Left colon (tissue), 2 donors: ENCODE data around the gene PLEKHH1. TPM values are rescaled to one million over a fixed set of nuclear protein-coding genes. Genes with fewer than 3 reads are reported as not detected.
"Not testable (repeated sequence)": the region's sequence is repeated elsewhere in the genome, so short reads cannot be mapped to it uniquely, and the experiment has no call there.

ENCODE experiments used
- ATAC-seq: fragments of 200-7000 bp; cut with Tn5 transposase; one replicate; pipeline ENCODE4 v1.9.1; 2020; ENCODE audit warnings: mild to moderate bottlenecking, moderate library complexity
- DNase-seq, 2 donors: peaks; one replicate each; pipeline ENCODE4 v3.0.0-alpha.2; 2020
- intact Hi-C, 2 donors: fragments of 100-400 bp; cut with DNase I in 1 of 2; cut with micrococcal nuclease in 1 of 2; formaldehyde crosslinking; loops; one replicate each; pipeline versions ENCODE4 v1.11.2 to v1.14.0; 2022; cut with DNase I, micrococcal nuclease
- total RNA-seq, 2 donors: library from RNA; stranded (reverse); fragmentation: NEBNext Ultra II Directional; extraction: Animal tissue kit (Norgen Biotek cat#: 25700); gene quantifications; one replicate each; pipeline ENCODE4 v1.2.1, GENCODE V29; 2021
- donor health status: DM: no; HTN: no; CAD: no.
- donor health status: DM: yes; HTN: yes; CAD: no.

The PLEKHH1 gene
- total RNA-seq, 2 donors from 2014 or later = 54.0 to 63.2 TPM

GRCh38 chr14:67526181-67526580 is 6.9 kb upstream of the PLEKHH1 start:
- ATAC-seq (no peak), DNase-seq (no peak)
- intact Hi-C loops = loop anchor here in 1 of 2 donors (5.0 kb wide), 1 partner anchor 46 kb away; no protein-coding TSS in a partner anchor

GRCh38 chr14:67526676-67527459 is 6.2 kb upstream of the PLEKHH1 start:
- ATAC-seq (peak; percentile 80), DNase-seq (peak; percentile 42 to 52)
- intact Hi-C loops = loop anchor here in 1 of 2 donors (5.0 kb wide), 1 partner anchor 45 kb away; no protein-coding TSS in a partner anchor

GRCh38 chr14:67527756-67528155 is 5.3 kb upstream of the PLEKHH1 start:
- no peak for DNase-seq
- intact Hi-C loops = loop anchor here in 1 of 2 donors (5.0 kb wide), 1 partner anchor 45 kb away; no protein-coding TSS in a partner anchor
- ATAC-seq = no peak

GRCh38 chr14:67528276-67528675 is 4.8 kb upstream of the PLEKHH1 start:
- ATAC-seq (no peak), DNase-seq (no peak)
- intact Hi-C loops = loop anchor here in 1 of 2 donors (5.0 kb wide), 1 partner anchor 44 kb away; no protein-coding TSS in a partner anchor

GRCh38 chr14:67529947-67530935 is 2.8 kb upstream of the PLEKHH1 start:
- ATAC-seq (no peak), DNase-seq (no peak)
- intact Hi-C loops = loop anchor here in 1 of 2 donors (5.0 kb wide), 1 partner anchor 42 kb away; no protein-coding TSS in a partner anchor

DNA sequence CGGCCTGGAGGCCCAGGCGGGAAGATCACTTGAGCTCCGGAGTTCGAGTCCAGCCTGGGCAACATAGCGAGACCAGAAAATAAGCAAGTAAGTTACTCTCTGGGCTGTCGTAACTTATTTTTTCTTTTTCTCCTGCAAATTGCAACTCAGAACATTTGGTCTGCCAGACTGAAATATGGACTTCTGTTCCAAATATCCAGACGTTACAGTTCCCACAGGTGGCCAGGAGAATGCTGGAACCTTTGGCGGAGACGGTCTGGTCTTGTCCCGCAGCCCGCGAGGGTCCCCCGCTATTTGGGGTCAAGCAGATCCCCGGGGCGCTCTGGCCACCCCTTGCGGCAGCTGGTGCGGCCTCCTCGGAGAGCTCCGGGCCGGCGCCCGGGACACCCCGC is 488 bp upstream of the PLEKHH1 start:
- no peak for DNase-seq
- intact Hi-C loops = no loop called here

DNA sequence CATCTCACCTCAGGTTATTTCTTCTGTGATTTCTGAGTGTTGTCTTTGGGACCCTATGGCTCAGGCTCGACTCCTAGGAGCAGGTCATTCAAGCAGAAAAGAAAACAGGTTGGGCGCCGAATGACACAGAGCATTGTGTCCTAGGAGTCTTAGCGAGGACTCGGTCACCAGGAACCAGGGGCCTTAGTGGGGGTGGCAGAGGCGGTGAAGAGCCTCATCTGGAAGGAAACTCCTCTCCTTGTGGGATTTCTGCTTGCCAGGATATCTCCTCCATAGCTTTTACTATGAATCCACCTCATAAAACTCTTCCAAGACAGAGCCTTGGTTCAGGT is 630 bp downstream of the PLEKHH1 start:
- ATAC-seq = peak; percentile 41
- intact Hi-C loops = no loop called here
- no peak for DNase-seq

More for the DNA sequence above, 488 bp upstream of the PLEKHH1 start:
- ATAC-seq = peak; percentile 2

DNA sequence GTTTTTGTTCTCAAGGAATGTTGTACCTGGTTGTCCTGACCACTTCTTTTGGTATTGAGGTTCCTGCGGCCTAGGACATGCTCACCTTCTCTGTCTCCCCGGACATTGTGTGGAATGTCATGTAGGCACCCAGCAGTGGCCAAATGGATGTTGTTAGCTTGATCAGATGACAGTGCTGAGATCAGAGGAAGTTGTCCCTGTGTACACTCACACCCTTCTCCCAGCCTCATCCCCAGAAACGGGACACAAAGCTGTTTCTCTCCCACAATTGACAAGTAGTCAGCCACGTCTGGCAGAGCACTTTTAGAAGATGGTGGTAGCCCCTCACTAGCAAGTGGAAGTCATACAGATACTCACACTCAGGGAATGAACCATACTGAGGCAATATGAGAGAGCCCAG is 3.0 kb downstream of the PLEKHH1 start:
- no peak for DNase-seq
- intact Hi-C loops = no loop called here
- no peak for ATAC-seq

- intact Hi-C loops = no loop called here
- ATAC-seq (no peak), DNase-seq (no peak)
Observed at GRCh38 chr14:67537736-67538135, 4.6 kb downstream of the PLEKHH1 start.

DNA sequence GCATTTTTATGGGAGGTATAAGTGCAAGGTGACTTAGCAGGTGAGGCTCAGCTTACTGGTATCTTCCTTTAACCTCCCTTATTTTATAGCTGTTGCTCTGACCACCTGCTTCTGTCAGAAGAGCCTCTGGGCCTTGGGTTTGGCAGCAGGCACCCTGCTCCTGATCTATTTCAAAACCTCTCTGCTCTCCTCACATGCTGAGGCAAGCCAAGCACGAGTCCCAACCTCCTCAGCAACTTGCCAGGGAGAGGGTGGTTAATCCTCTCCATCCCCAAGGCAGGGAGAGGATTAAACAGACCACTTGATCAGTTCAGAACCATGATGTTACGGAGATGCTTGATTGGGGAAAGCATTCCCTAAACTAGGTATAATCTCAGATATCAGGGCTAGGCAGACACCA is 5.4 kb downstream of the PLEKHH1 start:
- DNase-seq (no peak), ATAC-seq (no peak)
- intact Hi-C loops = no loop called here

DNA sequence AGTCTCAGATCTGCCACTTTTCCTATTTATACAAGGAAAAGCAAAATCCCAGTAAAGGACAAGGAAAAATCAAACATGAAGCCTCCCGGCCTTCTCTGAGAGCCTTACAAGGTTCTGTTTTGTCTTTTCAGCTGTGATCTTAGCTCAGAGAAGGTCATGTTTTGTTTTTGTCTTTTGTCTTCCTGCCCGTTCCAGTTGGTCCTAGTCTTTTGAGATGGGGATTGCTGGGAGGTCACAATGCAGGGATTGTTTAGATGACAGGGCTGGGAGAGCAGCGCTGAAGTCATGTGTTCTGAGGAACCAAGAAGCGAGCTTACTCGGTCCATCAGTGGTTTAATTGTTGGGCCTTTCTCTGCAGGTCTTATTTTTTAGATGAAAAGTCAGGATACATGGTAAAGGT is 6.0 kb downstream of the PLEKHH1 start:
- ATAC-seq (no peak), DNase-seq (no peak)
- intact Hi-C loops = no loop called here

DNA sequence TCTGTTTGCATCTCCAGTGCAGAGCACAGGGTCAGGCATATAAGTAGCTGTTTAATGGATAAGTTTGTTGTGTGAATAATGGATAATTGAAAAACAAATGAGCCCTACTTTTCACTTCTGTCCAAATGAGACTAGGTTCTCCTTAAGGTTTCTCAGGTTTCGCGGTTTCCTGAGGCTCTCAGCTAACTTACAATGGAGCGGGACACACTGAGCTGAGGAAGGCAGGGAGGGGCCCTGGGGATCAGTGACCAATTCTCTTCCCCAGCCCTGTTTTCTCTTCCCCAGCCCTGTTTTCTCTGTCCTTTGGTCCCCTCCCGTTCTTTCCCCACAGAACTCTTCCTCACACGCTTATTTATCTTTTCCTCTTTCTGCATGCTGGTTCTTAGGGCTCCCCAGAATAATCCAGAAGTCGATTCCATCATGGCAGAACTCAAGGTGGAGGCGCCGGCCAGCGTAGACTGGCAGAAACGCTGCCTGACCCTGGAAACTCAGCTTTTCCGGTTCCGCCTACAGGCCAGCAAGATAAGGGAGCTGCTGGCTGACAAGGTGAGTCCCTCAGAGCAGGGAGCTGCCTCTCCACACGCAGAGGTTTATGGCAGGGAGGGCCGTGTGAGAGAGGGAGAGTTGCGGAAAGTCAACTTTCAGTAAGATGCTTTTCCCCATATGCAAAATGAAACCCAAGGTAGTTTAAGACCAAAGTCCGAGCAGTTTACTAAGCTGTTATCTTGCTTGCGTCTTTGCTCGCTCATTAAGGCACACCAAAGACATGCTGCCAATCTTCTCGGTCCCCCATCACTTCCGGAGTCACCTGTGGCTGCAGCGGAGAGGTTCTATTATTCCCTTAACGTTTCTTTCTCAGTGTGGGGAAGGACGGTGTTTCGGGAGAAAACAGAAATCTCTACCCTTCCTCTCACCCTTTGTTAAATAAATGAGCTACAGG is 8.6 kb downstream of the PLEKHH1 start:
- intact Hi-C loops = no loop called here

DNA sequence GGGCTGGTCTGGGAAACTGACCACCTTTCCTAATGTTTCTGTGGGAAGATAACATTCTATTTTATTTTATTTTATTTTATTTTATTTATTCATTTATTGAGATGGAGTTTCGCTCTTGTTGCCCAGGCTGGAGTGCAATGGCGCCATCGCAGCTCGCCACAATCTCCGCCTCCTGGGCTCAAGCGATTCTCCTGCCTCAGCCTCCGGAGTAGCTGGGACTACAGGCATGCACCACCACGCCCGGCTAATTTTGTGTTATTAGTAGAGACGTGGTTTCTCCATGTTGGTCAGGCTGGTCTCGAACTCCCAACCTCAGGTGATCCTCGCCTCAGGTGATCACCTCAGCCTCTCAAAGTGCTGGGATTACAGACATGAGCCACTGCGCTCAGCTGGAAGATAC is 9.5 kb downstream of the PLEKHH1 start:
- ATAC-seq, intact Hi-C loops, DNase-seq: not testable (repeated sequence)

More for the DNA sequence above, 8.6 kb downstream of the PLEKHH1 start:
- DNase-seq (peak; percentile 79 to 87), ATAC-seq (peak; percentile 96)

GRCh38 chr14:67544590-67544989 is 11.5 kb downstream of the PLEKHH1 start:
- intact Hi-C loops = no loop called here
- no peak for DNase-seq
- no peak for ATAC-seq

DNA sequence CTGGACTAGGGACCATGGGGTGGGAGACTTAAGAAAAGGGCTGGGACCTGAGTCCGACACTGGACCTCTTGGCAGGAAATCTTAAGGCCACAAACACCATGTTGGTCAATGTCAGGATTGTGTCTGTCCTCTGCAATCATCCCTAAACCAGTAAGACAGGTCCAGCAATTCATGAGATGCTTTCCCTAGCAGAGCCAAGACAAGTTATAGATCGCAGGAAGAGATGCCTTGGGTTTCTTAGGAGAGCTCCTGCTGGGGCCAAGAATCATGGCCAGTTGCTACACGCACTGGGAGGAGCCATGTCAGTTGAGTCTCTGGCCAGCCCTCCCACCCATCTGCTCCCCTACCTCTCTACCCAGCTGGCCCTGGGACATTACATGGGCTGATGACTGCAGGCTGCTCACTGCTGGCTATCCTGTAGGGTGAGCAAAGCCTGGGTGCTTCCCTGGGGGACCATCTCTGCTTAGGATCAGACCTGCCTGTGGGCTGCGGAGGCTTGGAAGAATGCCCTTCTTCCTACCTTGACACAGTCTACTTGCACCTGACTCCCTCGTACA is 14.2 kb downstream of the PLEKHH1 start:
- DNase-seq (no peak), ATAC-seq (no peak)
- intact Hi-C loops = no loop called here

DNA sequence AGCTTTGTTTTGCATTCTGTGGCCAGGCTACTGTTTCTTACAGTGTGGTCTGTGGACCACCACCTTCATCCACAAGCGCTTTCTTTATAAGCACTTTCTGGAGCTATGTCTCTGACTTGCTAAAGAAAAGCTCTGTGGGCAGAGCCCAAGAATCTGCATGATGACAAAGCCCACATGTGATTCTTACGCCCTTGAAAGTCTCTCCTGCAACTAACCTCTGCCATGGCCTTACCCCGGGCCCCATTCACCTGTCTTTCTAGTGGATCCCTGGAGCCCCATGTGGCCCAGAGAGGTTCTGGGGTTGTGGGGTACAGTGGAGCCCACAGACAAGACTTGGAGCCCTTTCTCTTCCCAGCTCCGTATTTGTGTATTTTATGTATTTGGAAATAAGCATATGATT is 16.6 kb downstream of the PLEKHH1 start:
- intact Hi-C loops = no loop called here
- ATAC-seq (no peak), DNase-seq (no peak)

- intact Hi-C loops = no loop called here
- DNase-seq = no peak
- ATAC-seq = no peak
Observed at GRCh38 chr14:67551123-67551522, 18.0 kb downstream of the PLEKHH1 start.

GRCh38 chr14:67551940-67552339 is 18.9 kb downstream of the PLEKHH1 start:
- no peak for ATAC-seq
- intact Hi-C loops = no loop called here
- DNase-seq = no peak
